Measurements from ENCODE around the gene GFRA1.

The GFRA1 gene

DNA sequence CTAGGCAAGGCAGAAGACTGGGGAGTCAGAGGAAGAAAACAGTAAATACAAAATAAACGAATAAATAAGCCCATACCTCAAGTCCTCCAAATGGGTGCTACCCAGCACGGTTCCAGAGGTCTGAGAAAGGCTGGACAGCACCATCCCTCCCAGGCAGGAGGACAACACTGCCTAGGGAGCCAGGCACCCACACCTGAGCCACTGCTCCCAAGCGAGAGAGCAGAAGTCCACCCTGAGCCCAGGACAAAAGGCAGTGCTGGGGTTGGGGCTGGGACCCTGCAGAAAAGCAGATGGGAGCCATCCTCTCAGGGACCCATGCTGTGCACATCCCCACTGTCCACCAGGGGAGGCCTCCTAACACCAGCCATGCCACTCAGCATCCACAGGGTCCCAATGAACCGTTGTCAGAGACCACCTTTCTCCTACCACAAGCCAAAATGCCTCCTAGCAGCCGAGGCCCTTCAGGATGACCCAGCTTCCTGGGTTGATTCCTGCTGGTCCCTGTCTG, 16.2 kb downstream of the GFRA1 start:
- H3K4me3 ChIP-seq = no peak overlapping the region
- H3K27me3 ChIP-seq = peaks cover 0 to 14% of the 10 kb centered on the region in 2 donors
- H3K27ac ChIP-seq = no peak overlapping the region
- no peaks in the 10 kb centered on the region for H3K36me3 ChIP-seq
- intact Hi-C loops (cut with DNase I; ENCODE audit: low total_unique reads) = no loop called here
- TF ChIP-seq, protein P1, sequence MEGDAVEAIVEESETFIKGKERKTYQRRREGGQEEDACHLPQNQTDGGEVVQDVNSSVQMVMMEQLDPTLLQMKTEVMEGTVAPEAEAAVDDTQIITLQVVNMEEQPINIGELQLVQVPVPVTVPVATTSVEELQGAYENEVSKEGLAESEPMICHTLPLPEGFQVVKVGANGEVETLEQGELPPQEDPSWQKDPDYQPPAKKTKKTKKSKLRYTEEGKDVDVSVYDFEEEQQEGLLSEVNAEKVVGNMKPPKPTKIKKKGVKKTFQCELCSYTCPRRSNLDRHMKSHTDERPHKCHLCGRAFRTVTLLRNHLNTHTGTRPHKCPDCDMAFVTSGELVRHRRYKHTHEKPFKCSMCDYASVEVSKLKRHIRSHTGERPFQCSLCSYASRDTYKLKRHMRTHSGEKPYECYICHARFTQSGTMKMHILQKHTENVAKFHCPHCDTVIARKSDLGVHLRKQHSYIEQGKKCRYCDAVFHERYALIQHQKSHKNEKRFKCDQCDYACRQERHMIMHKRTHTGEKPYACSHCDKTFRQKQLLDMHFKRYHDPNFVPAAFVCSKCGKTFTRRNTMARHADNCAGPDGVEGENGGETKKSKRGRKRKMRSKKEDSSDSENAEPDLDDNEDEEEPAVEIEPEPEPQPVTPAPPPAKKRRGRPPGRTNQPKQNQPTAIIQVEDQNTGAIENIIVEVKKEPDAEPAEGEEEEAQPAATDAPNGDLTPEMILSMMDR (IDR thresholded peaks at IDR 0.05) = no peak
- DNase-seq = no peak
- no peaks in the 10 kb centered on the region for H3K9me3 ChIP-seq
- H3K4me1 ChIP-seq = no peaks in the 10 kb centered on the region

DNA sequence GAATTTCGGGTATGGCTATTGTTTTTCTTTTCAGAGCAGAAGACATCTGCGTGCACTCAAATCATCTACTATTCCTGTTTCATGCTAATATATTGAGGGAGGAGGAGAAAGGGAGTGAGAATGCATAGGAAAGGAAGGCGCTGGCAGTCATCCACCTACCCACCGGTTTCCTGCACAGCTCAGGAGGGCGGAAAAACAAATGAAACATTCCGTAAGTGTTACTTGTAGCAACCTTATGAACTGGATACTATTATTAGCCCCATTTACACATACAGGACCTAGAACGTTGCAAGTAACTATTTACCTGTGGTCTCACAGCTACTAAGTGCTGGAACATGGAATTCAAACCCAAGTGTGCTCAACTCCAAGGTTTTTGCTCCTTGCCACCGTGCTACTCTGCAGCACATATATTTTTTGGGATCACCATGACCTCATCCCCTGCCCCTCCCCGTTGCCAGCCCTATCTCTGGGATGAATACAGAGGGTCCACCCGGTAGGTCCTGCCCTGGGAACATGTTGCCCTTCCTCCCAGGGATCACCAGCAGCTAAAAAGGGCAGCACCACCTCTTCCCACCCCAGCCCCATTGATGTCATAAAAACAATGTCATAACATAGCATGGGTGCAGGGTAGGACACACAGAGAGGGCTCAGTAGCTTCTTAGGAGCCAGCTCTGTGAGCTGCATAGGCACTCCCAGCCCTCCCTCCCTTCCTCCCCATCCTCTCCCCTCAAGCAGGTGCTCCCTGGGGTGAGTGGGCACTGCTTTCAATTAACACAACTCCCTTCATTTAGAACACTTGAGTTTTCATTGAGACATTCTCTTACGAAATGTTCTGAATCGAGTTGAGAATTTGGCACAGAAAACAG, 16.9 kb downstream of the GFRA1 start:
- no peak overlapping the region for H3K4me3 ChIP-seq
- H3K4me1 ChIP-seq = no peaks in the 10 kb centered on the region
- TF ChIP-seq, protein P1 (IDR thresholded peaks at IDR 0.05) = no peak
- intact Hi-C loops (cut with DNase I; ENCODE audit: low total_unique reads) = no loop called here
- H3K27me3 ChIP-seq = peaks cover 0 to 14% of the 10 kb centered on the region in 2 donors
- H3K36me3 ChIP-seq = no peaks in the 10 kb centered on the region
- DNase-seq = no peak
- no peaks in the 10 kb centered on the region for H3K9me3 ChIP-seq
- H3K27ac ChIP-seq = no peak overlapping the region

DNA sequence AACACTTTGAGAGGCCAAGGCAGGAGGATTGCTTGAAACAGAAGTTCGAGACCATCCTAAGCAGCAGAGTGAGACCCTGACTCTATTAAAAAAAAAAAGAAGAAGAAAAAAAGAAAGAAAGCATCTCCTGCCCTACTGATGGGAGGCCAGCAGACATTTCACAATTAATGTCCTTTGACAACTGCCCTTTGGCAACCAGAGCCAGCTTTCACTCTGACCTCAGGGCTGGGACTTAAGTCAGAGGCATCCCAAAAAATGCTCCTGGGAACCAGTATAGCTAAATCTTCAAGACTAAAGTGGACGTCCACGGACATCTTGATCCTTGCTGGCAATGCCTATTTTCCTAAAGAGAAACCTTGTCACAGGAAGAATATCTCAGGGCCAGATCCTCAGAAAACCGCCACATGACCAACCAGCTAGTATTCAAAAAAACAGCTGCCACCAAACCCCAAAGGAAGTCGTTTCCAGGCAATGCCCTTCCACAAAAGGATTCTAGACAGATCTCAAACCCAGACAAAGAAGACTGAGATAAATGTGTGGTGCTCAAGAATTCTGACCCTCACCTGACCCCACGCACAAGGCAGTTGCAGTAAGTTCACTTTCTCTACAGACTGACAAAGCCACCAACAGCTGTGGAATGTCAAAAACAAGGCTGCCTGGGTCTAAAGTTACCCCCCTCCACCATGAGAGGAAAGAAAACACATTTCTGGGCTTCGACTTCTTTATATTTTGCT, 18.4 kb downstream of the GFRA1 start:
- no peak overlapping the region for H3K27ac ChIP-seq
- no peaks in the 10 kb centered on the region for H3K36me3 ChIP-seq
- no peaks in the 10 kb centered on the region for H3K4me1 ChIP-seq
- intact Hi-C loops (cut with DNase I; ENCODE audit: low total_unique reads) = no loop called here
- TF ChIP-seq, protein P1 (IDR thresholded peaks at IDR 0.05) = no peak
- H3K9me3 ChIP-seq = no peaks in the 10 kb centered on the region
- H3K4me3 ChIP-seq = no peak overlapping the region
- DNase-seq = no peak
- H3K27me3 ChIP-seq = peaks cover 0 to 14% of the 10 kb centered on the region in 2 donors

DNA sequence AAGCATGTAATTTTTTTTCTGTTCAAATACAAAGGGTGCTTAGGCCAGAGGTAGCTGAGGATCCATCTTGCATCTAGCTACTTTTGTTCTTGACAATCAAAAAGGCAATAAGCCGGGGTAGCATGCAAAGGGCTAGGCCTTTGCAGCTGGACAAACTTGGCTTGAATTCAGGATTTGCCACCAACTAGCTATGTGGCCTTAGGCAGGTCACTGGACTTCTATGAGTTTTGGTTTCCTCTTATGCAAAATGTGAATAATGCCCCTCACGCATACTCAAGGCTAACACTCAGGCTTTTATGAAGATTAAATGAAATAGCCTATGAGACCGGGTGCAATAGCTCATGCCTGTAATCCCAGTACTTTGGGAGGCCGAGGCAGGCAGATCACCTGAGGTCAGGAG, 19.3 kb downstream of the GFRA1 start:
- Histone ChIP-seq H3K27me3 (peaks cover 0 to 13% of the 10 kb centered on the region in 2 donors), H3K36me3 (no peaks in the 10 kb centered on the region), H3K4me1 (no peaks in the 10 kb centered on the region), H3K9me3 (no peaks in the 10 kb centered on the region), H3K27ac (no peak overlapping the region), H3K4me3 (no peak overlapping the region)
- DNase-seq = no peak
- intact Hi-C loops (cut with DNase I; ENCODE audit: low total_unique reads) = no loop called here
- TF ChIP-seq, protein P1 (IDR thresholded peaks at IDR 0.05) = no peak

DNA sequence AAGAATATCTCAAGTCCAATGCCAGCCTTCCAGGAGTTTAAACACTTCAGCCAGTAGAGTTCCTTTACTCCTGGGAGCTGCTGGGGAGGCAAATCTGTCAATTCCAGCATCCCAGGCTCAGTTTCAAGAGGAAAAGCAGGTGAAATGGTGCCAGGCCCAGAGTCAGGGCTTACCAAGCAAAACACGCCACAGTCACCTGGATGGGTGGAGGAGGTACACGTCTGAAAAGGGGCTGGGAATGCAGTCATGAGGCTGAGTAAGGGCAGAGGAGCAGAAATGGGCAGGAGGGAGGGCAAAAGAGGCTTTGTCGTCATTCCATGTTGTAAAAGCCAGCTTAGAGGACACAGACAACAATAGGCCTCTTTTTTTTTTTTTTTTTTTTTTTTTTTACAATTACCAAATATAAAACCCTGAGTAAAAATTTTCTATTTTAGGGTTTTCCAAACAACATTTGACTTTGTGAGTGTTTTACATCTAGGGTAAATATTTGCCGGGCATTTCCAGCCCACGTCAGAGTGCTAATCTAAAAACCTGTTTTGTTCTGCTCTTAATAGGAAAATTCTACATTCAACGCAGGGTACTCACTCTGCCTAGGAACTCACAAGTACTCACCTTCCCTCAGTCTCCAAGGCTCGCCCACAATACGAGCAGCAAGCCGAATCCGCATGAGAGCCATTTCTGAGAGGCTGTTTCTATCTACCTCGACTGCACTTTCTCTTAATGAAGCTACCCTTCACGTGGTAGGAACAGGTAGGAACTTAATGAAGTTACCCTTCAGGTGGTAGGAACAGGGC, 21.2 kb downstream of the GFRA1 start:
- Histone ChIP-seq H3K9me3 (no peaks in the 10 kb centered on the region), H3K36me3 (no peaks in the 10 kb centered on the region), H3K27me3 (no peaks in the 10 kb centered on the region), H3K4me1 (no peaks in the 10 kb centered on the region), H3K4me3 (no peak overlapping the region), H3K27ac (no peak overlapping the region)
- DNase-seq = no peak
- intact Hi-C loops (cut with DNase I; ENCODE audit: low total_unique reads) = no loop called here
- TF ChIP-seq, protein P1 (IDR thresholded peaks at IDR 0.05) = no peak
